ENCODE measurements around the gene CROCC2. TPM values are rescaled to one million over a fixed set of nuclear protein-coding genes. Genes with fewer than 3 reads are reported as not detected.

Gene CROCC2
- polyA plus RNA-seq, 1 of the 3 experiments (the other 2 are of a cell fraction) = not detected

GRCh38 chr2:240963868-240964703 is 58.0 kb downstream of the CROCC2 start (continued):
- TF ChIP-seq, protein P1, sequence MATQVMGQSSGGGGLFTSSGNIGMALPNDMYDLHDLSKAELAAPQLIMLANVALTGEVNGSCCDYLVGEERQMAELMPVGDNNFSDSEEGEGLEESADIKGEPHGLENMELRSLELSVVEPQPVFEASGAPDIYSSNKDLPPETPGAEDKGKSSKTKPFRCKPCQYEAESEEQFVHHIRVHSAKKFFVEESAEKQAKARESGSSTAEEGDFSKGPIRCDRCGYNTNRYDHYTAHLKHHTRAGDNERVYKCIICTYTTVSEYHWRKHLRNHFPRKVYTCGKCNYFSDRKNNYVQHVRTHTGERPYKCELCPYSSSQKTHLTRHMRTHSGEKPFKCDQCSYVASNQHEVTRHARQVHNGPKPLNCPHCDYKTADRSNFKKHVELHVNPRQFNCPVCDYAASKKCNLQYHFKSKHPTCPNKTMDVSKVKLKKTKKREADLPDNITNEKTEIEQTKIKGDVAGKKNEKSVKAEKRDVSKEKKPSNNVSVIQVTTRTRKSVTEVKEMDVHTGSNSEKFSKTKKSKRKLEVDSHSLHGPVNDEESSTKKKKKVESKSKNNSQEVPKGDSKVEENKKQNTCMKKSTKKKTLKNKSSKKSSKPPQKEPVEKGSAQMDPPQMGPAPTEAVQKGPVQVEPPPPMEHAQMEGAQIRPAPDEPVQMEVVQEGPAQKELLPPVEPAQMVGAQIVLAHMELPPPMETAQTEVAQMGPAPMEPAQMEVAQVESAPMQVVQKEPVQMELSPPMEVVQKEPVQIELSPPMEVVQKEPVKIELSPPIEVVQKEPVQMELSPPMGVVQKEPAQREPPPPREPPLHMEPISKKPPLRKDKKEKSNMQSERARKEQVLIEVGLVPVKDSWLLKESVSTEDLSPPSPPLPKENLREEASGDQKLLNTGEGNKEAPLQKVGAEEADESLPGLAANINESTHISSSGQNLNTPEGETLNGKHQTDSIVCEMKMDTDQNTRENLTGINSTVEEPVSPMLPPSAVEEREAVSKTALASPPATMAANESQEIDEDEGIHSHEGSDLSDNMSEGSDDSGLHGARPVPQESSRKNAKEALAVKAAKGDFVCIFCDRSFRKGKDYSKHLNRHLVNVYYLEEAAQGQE (IDR thresholded peaks at IDR 0.05; ENCODE audit: low read depth, low read length) = no peak
- no peak for TF ChIP-seq EP300 (IDR thresholded peaks at IDR 0.05; ENCODE audit: borderline replicate concordance in 1 of 2, low read depth in 1 of 2, low read length in 1 of 2)

GRCh38 chr2:240964704-240965295 is 58.7 kb downstream of the CROCC2 start:
- ChIA-PET POLR2A (no interaction called here), CTCF (interaction anchor here (3.6 kb wide), 1 partner anchor 51 kb away, joined by 11 read pairs; no protein-coding TSS in a partner anchor)
- no peak overlapping the region for H3K4me3 ChIP-seq (ENCODE audit: low read depth in 2 of 2, low read length in 1 of 2)
- no peak overlapping the region for H3K9ac ChIP-seq
- peaks cover 0 to 29% of the 10 kb centered on the region in 2 experiments; a peak in 1 of 4 replicates for H3K4me1 ChIP-seq (ENCODE audit: control insufficient read depth in 1 of 2, insufficient read depth in 2 of 2, low read depth in 1 of 2, low read length in 1 of 2)
- DNase-seq = no peak
- no peaks in the 10 kb centered on the region for H4K20me1 ChIP-seq (ENCODE audit: insufficient read depth)
- H3K27ac ChIP-seq (ENCODE audit: low read depth in 2 of 2, low read length in 1 of 2) = no peak overlapping the region
- H3K79me2 ChIP-seq (ENCODE audit: insufficient read depth) = no peaks in the 10 kb centered on the region
- H3K36me3 ChIP-seq (replicated peaks in 1 of 2; ENCODE audit: control insufficient read depth in 1 of 2, insufficient read depth in 2 of 2, low read length in 1 of 2) = no peaks in the 10 kb centered on the region
- no peak overlapping the region for H2AFZ ChIP-seq (ENCODE audit: low read depth)
- no peaks in the 10 kb centered on the region for H3K9me3 ChIP-seq
- 58% methylated on average over 5 of the region's 15 CpGs for WGBS (ENCODE audit: low lambda C conversion rate)
- TF ChIP-seq EP300 (IDR thresholded peaks at IDR 0.05; ENCODE audit: borderline replicate concordance in 1 of 2, low read depth in 1 of 2, low read length in 1 of 2) (no peak), RCOR1 (IDR thresholded peaks at IDR 0.05; ENCODE audit: low read length) (no peak), GABPA (IDR thresholded peaks at IDR 0.05; ENCODE audit: low read depth) (no peak), NRF1 (IDR thresholded peaks at IDR 0.05; ENCODE audit: low read depth, low read length) (no peak), TAF1 (IDR thresholded peaks at IDR 0.05; ENCODE audit: borderline replicate concordance, low read depth, low read length) (no peak), CTCF (IDR thresholded peaks at IDR 0.05) (no peak), MXI1 (IDR thresholded peaks at IDR 0.05; ENCODE audit: low read depth, low read length) (no peak), ELF1 (IDR thresholded peaks at IDR 0.05) (no peak), FOXM1 (IDR thresholded peaks at IDR 0.05; ENCODE audit: low read depth) (no peak), RXRA (IDR thresholded peaks at IDR 0.05; ENCODE audit: borderline replicate concordance, low read depth) (no peak)
- TF ChIP-seq, protein P2, sequence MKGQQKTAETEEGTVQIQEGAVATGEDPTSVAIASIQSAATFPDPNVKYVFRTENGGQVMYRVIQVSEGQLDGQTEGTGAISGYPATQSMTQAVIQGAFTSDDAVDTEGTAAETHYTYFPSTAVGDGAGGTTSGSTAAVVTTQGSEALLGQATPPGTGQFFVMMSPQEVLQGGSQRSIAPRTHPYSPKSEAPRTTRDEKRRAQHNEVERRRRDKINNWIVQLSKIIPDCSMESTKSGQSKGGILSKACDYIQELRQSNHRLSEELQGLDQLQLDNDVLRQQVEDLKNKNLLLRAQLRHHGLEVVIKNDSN (IDR thresholded peaks at IDR 0.05; ENCODE audit: borderline replicate concordance, low read depth) = no peak
- no peaks in the 10 kb centered on the region for H3F3A ChIP-seq (replicated peaks; ENCODE audit: insufficient read depth)
- no peaks in the 10 kb centered on the region for H3K9me2 ChIP-seq
- H3K4me2 ChIP-seq = no peak overlapping the region
- H3K27me3 ChIP-seq (ENCODE audit: insufficient read depth) = no peaks in the 10 kb centered on the region
